Epithelial cell of esophagus (primary cell): ENCODE data around the gene RARB.

ENCODE experiments used
- DNase-seq: peaks from one replicate; pipeline ENCODE4 v3.0.0; 2010; ENCODE audit warnings: low read depth
- H3K4me3 ChIP-seq: 2 replicates; pipeline ENCODE4 v1.5.1; 2011; ENCODE audit warnings: mild to moderate bottlenecking, low read length, control low read depth
- CTCF ChIP-seq: IDR thresholded peaks from 2 replicates; pipeline ENCODE4 v1.5.1; 2011; ENCODE audit warnings: low read depth, mild to moderate bottlenecking, low read length, control low read depth, inconsistent platforms; ENCODE audit not compliant: insufficient read depth; ENCODE audit errors: missing control alignments

Gene RARB

GRCh38 chr3:25420147-25420546 is 7.9 kb upstream of the RARB start:
- TF ChIP-seq CTCF: no peak
- H3K4me3 ChIP-seq: no peak overlapping the region
- no peak for DNase-seq

- peak; percentile 69 for DNase-seq
- no peak overlapping the region for H3K4me3 ChIP-seq
- no peak for TF ChIP-seq CTCF
Observed at GRCh38 chr3:25420885-25421284, 7.2 kb upstream of the RARB start.

- H3K4me3 ChIP-seq: no peak overlapping the region
- no peak for TF ChIP-seq CTCF
- no peak for DNase-seq
Observed at GRCh38 chr3:25421747-25422146, 6.3 kb upstream of the RARB start.

GRCh38 chr3:25423780-25424588 is 4.1 kb upstream of the RARB start:
- no peak for TF ChIP-seq CTCF
- peak; percentile 83 for DNase-seq
- no peak overlapping the region for H3K4me3 ChIP-seq

- TF ChIP-seq CTCF: no peak
- peak; percentile 87 for DNase-seq
- H3K4me3 ChIP-seq: no peak overlapping the region
Observed at GRCh38 chr3:25424614-25425013, 3.4 kb upstream of the RARB start.

- H3K4me3 ChIP-seq: no peak overlapping the region
- TF ChIP-seq CTCF: no peak
- peak; percentile 44 for DNase-seq
Observed at GRCh38 chr3:25426408-25426807, 1.7 kb upstream of the RARB start.

GRCh38 chr3:25427155-25427554 is 908 bp upstream of the RARB start:
- peak; percentile 47 for DNase-seq
- peak overlapping the region; percentile 45 for H3K4me3 ChIP-seq
- no peak for TF ChIP-seq CTCF
